HTERT RPE-1 (cell line): ENCODE results near the gene SOCS2.

Source experiments
- in situ Hi-C: fragments of 300-500 bp; cut with MboI; formaldehyde crosslinking; loops from 4 replicates; pipeline ENCODE4 v1.14.3; 2020; ENCODE audit warnings: low sequenced_read_pairs

SOCS2 gene

DNA sequence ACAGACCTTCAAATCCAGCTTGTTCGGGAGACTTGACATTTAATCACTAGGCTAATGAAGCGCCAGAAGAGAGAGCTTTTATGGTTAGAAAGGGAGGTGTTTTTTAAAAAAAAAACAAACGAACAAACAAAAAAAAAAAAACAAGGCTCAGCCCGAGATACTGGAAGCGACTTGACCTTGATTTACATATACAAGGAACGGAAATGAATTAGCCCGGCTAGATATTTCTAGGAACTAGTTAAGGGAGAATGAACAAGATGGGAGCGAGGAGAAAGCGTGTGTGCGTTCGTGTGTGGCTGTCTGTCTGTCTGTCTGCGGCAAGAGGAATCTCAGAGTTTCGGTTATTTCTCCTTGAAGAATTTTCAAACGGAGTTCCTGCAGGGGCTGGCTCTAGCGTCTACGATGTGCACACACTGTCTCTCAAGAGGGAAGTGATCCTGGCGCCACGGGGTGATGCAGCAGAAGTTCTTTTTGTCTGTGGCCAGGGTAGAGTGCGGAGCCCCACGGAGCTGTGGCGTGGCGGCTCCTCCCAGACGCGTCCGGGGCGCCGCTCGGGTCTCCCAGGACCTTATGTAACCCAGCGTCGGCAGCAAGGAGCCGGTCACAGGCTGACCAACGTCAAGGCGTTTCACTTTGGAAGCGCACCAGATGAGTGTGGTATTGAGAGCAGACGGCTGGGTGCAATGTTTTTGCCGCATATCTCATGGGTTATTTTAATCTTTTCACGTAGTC is 18.8 kb downstream of the SOCS2 start:
- in situ Hi-C loops = no loop called here

DNA sequence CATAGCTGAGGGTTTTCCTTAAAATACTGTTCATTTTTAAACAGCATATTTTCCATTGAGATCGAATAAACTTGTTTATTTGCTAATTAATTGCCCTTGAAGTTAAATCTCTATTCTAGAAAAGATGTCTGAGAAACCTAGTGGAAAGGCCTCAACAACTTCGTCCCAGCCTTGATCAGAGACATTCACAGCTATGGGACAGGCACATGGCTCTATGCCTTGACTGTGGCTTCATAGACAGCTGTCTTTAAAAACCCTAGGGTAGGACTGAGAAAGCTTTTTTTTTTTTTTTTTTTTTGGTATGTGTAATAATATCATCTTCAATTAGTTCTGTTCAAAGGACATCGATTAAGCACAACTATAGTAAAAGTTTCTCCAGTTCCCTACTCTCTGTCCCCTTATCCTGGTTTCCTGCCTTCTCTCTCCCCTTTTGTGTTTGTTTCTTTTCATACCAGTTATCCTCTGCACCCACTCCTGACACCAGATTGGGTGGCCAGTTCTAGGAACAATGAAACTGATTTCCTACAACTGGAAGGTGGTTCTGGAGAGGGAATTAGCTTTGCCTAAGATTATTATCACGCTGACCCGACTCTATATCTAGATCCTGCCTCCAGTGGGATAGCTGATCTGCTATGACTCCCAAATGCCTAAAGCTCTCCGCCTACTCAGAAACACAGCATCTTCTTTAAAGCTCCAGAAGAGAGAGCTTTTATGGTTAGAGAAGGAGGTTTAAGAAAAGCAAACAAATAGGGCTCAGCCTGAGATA is 20.3 kb downstream of the SOCS2 start:
- in situ Hi-C loops = no loop called here

DNA sequence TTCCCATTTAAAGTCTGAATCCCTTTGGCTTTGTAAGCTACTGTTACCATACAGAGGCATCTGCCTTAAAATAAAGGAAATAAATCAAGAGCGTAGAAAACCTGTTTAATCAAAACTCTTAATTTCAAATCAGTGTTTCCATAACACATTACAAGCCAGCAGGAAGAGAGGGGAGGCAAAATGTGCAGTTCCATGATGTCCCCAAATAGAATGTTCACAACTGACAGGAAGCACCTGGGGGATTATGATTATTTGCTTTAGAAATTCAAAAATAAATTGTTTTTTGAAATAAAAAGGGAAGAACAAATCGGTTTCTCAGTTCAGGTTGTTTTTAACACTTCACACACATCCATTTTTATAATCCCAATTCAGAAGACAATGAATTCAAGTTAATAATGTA is 21.4 kb downstream of the SOCS2 start:
- in situ Hi-C loops = no loop called here

DNA sequence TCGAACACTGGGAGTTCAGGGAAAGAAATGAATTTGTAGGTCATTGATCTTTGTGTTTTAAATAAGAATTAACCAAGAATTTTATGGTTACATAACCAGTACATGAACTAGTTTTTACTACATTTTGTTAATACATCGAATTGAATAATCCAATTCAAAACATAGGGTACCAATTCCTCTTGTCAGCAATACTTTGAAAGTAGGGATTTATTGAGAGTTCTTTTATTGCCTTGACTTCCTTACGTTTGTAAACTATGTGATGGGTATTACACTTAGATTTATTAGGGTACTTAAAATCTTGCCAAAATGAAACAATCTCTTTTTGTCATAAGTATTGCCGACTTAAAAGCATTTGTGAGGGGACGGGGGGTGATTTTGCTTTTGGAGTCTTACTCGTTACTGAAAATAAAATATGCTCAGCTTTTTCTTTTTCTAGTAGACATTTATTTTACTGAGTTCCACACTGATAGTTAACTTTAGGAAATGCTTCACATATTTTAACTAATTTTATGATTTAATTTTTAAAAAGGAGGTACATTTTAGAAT is 22.4 kb downstream of the SOCS2 start:
- in situ Hi-C loops = no loop called here

DNA sequence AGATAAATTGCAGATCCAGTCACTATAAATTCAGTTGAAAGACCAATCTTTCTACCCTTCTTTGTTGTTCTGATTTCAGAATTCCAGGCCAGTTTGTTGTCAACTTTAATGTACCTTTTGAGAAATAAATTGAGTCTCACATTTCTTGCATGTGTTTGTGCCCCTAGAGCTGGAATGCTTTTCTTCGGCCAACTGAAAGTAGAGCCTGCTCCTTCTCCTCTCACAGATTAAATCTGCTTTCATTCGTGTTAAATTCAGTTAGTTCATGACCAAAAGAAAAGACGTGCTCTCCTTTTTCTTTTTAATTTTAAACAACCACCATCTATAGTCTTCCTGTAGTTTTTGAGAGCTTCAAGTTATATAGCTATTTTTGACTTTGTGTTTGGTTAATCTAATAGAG is 22.9 kb downstream of the SOCS2 start:
- in situ Hi-C loops = no loop called here

DNA sequence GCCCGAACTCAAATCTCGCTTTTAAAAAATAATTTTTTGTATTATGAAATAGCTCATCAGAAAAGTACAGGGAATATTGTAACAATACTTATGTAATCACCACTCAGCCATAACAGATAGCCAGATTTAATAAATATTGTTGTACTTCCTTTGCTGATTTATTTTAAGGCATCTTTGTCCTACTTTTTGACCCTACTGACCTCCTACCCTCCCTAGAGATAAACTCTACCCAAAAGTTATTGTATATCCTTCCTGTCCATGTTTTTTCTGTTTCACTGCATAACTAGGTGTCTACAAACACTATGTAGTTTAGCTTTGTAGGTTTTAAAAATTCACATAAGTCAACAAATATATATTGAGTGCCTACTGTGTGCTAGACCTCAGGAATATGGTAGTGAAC is 25.1 kb downstream of the SOCS2 start:
- in situ Hi-C loops = no loop called here

DNA sequence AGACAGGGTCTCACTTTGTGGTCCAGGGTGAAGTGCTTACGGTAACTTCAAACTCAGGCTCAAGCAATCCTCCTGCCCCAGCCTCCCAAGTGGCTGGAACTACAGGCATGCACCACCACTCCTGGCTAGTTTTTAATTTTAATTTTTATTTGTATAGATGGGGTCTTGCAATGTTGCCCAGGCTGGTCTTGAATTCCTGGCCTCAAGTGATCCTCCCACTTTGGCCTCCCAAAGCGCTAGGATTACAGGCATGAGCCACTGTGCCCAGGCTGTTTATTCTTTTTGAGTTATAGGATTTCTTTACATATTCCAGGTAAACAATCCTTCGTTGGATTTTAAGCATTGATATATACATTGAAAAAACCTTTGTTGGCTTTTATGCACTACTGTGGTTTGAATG is 26.7 kb downstream of the SOCS2 start:
- in situ Hi-C loops = no loop called here

DNA sequence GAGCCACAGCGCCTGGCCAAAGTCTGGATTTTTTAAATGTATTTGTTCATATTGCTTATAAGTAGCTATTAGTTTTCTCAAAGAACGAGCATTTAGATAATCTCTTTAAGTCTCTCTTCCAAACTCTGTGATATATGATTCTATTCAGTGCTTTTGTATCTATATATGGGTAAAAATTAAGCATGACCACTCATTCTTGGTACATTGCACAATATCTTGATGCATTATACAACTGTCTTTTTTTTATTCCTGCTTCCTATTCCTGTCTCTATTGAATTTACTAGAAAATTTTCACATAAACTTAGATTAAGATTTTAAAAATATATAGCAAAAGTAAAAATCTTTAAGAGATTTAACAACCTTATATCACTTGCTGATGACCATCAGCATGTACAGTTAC is 29.1 kb downstream of the SOCS2 start:
- in situ Hi-C loops = no loop called here

DNA sequence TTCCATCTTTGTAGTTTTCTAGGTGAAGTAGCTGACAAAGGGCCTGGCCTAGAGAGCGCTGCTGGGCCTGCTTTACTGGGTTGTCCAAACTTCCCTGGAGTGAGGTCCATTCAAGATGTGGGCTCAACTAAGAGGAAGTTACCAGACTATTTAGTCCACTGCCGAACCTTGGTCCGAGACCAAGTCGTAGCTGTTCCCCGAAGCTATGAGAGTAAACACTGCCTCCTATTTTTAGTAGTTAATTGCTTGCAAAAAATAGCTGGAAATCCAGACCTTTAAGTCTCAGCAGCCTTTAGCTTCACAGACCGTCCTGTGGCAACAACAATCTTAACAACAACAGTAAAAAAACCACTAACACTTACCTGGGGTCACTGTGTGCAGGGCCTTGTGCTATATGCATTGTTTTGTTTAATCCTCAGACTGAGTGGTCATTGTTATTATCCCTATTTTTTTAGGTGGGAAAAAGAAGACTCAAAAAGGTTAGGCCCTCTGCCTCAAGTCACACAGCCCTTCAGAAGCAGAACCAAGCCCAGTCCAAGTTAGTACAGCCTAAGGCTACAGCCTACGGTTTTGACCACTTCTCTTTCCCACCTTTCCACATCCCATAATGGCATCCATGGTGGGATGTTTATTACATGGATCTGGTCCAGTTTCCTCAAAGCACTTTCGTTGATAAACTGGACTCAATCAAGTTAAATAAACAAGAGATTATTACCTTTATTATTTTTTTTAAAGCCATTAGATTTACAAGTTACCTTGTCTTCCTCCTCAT is 30.6 kb downstream of the SOCS2 start:
- in situ Hi-C loops = no loop called here

DNA sequence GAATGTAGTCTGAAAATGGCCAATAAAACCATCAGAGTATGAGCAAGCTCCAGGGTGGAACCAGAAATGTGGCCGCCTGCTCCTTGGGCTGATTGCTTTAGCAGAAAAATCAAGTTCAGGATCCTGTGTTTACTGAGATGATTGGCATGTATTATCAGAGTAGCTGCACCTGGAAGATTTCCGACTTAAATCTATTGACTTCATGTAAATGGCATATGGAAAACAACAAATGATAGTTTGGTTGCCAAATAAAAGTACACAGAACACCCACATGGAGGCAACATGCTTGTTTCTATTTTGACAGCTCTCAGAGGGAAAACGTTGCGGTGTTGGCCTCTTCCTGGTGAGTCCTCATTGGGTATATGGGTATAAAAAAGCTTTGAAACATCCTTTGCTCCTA is 31.3 kb downstream of the SOCS2 start:
- in situ Hi-C loops = no loop called here

DNA sequence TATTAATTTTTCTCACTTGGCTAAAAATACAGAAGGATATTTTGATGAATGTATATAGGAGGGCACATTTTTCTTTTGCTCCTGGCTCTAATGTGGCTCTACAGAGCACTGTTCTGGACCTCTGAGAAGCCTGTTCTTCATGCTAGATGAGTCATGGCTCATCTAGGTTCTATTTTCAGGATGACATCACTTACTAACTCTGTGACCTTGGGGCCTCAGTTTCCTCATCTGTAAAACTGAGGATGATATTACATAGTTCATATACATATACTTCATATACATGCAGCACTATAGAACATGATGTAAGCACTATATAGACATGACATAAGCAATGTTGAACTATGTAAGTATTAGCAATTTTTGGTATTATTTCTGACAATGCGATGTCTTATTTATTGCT is 35.8 kb downstream of the SOCS2 start:
- in situ Hi-C loops = no loop called here

DNA sequence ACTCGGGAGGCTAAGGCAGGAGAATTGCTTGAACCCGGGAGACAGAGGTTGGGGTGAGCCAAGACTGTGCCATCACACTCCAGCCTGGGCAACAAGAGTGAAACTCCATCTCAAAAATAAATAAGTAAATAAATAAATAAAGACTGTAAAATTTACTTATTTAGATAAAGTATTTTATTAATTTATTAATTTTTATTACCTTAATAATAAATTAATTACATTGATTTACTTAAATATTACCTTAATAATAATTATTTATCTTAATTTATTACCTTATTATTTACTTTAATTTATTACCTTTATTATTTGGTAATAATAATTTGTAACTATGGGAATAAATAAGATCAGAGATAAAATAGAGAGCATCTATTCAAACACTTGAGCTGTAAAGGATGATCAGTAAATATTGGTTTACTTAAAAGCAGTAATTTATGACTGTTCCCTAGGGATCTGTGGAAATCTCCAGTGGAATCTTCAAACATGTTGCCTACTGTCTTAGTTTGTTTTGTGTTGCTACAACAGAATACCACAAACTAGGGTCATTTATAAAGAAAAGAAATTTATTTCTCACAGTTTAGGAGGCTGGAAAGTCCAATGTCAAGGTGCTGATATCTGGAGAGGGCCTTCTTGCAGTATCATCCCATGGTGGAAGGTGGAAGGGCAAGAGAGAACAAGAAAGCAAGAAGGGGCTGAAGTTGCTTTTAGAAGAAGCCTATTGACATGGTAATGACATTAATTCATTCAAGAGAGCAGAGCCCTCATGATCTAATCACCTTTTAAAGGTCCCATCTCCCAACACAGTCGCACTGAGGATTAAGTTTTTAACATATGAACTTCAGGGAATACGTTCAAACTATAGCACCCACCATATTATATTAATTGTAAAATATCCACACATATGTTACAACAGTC is 37.1 kb downstream of the SOCS2 start:
- in situ Hi-C loops = no loop called here

DNA sequence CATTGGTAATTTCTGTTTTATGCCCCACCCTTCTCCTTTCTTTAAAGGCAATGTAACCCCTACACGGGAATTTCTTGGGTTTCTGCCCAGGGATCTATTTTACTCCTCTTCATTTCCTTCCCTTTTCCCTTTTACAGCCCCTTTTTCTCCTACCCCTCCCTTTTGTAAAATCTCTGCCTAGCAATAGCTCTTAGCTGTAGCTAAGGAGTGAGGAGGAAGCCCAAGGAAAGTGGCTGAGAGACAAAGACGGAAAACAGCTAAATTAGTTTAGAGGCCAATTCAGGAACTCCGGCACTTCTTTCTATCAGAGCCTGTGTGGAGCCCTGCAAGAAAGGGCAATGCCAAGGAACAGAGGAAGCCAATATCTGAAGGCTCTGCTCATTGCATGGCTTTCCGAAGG is 40.3 kb downstream of the SOCS2 start:
- in situ Hi-C loops = no loop called here

DNA sequence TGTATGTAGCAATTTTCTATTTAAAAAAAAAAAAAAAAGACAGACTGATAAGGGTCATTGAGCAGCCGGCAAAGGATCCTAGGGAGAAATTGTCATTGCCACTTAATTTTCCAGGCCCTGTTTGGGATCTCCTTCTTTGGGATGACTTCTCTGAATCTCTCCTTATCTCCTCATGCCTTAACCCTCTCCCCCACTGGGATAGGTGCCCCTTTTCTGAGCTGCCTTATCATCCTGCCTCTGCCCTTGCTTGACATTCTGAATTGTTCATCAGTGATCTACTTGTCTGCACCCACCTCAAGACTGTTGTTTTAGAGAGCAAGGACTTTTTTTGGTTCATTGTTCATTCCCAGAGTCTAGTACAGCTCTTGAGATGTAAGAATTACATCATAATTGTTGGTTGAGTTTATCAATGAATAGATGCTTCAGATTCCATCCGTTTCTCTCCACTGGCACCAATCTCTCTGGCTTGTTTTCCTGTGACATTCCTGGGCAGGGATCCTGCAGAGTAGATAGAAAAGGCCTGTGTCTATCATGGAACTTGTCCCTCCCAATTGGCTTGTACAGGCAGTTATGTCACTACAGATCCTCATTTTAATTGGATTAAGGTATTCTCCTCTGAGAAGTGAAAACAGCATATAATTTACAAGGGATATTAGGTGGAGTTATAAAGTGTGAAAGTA is 42.6 kb downstream of the SOCS2 start:
- in situ Hi-C loops = no loop called here

DNA sequence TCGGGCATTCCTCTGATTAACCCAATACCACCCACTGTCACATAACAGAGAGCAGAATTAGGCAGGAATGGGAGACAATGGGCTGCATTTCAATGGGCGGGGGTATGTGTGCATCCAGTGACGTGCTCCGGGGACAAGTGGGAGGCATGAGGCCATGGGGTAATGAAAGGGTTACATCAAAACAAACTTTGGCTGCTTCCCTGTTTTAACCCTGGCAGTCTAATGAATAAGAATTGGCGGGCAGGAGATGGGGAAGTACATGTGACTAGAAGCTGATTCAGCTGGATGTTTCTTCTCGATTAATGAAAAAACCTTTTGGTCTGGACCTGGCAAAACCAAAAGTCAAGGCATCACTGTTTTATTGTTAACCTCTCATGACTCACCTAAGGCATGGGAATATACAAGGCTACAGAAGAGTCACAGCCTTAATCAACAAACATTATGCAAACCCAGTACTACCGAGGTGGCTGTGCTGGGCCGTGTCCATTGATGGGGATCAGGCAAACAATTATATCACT is 44.2 kb downstream of the SOCS2 start:
- in situ Hi-C loops = no loop called here

DNA sequence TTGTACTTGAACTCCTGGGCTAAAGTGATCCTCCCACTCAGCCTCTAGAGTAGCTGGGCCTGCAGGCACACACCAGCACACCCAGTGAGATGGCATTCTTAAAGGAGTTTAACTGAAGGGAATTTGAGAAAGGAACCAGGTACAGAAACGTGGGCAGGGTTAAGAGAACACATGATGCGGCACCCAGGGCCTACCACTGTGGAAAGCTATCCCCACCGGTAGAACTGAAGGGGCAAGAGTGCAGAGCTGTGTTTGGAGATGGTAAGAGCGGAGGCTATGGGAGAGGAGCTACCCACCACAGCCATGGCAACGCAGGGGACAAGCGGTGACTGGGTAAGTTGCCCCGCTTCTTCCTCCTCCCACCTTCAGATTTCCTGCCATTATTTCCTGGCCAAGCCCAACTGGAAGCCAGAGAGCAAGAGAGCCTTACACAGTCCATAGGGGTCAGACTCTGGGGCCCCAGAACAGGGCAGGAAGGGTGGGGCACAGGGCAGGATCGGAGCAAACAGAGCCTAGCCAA is 46.5 kb downstream of the SOCS2 start:
- in situ Hi-C loops = no loop called here

DNA sequence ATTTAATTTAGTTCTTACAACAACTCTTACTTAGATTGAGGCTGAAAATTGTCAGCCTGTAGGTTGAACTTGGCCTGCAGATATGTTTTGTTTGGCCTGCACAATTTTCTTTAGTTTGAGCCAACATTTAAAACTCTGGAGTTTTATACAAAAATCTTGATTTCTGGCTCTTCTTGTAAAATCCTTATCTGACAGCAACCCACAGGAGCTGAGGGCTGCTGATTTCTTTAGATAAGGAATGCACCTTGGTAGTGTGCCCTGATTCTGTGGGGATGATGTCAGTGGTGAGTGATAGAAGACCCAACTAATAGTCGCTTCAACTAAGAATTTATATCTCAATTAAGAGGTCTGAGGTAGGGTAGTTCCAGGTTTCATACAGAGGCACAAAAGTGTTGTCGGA is 49.5 kb downstream of the SOCS2 start:
- in situ Hi-C loops = no loop called here

DNA sequence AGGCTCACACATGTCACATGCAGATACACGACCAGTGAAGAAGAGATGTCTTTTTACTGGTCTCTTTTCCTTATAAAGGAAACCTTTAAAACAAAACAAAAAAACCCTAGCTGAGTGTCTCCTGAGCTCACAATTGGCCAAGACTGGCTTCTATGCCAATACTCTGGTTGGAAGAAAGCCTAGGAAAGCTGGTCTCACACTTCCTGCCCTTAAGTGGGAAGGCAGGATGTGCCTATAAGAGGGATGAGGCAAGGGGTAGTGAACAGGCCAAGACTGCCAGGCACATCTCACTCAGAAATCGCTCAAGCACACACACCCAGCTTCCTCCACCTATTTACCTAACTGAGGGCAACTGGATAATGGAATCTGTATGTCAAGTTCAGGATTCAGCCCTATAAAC is 50.0 kb downstream of the SOCS2 start:
- in situ Hi-C loops = no loop called here

DNA sequence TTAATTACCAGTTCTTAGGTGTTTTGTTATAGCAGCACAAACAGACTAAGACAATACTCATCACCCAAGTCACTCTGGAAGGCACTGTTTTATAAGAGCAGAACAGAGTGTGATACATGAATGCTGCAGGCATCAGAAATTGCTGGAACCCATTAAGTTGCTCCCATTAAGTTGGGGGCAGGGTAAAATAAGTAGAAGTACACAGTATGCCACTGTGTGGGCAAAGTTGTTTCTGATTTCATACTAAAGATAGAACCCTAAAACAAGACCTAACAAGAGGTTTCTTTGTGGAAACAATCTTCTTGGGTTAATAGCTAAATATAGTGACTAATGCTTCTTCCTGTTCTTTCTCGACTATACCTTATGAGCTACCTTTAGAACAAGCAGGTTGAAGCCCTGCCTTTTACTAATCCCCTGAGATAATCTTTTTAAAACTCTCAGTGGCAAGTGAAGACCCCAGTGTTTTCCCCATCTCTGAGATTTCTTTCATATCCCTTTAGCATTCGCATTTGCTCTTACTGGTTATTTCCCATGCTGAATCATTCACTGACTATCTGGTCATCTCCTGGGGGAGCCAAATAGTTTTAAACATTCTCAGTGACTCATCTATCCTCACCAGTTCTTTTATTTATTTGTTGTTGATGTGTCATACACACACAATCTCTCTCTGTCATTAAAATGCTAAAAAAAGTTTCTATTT is 52.3 kb downstream of the SOCS2 start:
- in situ Hi-C loops = no loop called here
